Gastrocnemius medialis (tissue), 4 donors: ENCODE data around the gene ADD2. TPM values are rescaled to one million over a fixed set of nuclear protein-coding genes. Genes with fewer than 3 reads are reported as not detected.
A peak's percentile ranks its signal among the peaks of the same experiment; 100 is the strongest.

Experiments
- ATAC-seq, 2 donors: fragments of 150-250 bp; one replicate each; pipeline ENCODE4 v1.9.1; 2016
- DNase-seq, 2 donors: peaks; one replicate each; pipeline ENCODE4 v3.0.0-alpha.2; 2019
- H3K27ac ChIP-seq, 4 donors: fragments of 200-600 bp; sonication (generic); 1 replicate in 1 of 4; 2 replicates in 3 of 4; pipeline ENCODE4 v1.5.1; 2016 to 2018; ENCODE audit warnings: mild to moderate bottlenecking in 2 of 4, moderate library complexity in 1 of 4
- H3K27me3 ChIP-seq, 3 donors: fragments of 200-600 bp; sonication (generic) in 2 of 3; 1 replicate in 1 of 3; 2 replicates in 2 of 3; pipeline versions ENCODE4 v1.5.1 to v1.6.0; 2016 to 2019; ENCODE audit warnings: mild to moderate bottlenecking in 1 of 3, moderate library complexity in 1 of 3
- H3K36me3 ChIP-seq, 2 donors: fragments of 200-600 bp; sonication (generic) in 1 of 2; one replicate each; pipeline ENCODE4 v1.5.1; 2017 to 2018
- H3K4me1 ChIP-seq, 2 donors: fragments of 200-600 bp; sonication (generic) in 1 of 2; one replicate each; pipeline ENCODE4 v1.5.1; 2016 to 2017; ENCODE audit warnings: mild to moderate bottlenecking in 2 of 2
- H3K4me3 ChIP-seq, 4 donors: fragments of 200-600 bp; sonication (generic) in 3 of 4; 1 replicate in 1 of 4; 2 replicates in 3 of 4; pipeline ENCODE4 v1.5.1; 2016 to 2019; ENCODE audit warnings: mild to moderate bottlenecking in 2 of 4
- H3K9me3 ChIP-seq, 3 donors: fragments of 200-600 bp; sonication (generic) in 2 of 3; 1 replicate in 1 of 3; 2 replicates in 2 of 3; pipeline ENCODE4 v1.5.1; 2016 to 2019
- CTCF ChIP-seq, 5 experiments: fragments of 450-650 bp in 3 of 5; fragments of 200-600 bp in 2 of 5; sonication (generic) in 2 of 5; IDR thresholded peaks in 4 of 5; conservative IDR thresholded peaks in 1 of 5; 1 replicate in 4 of 5; 2 replicates in 1 of 5; pipeline ENCODE4 v1.5.1; 2016 to 2019; ENCODE audit warnings: antibody characterized with exemption in 5 of 5, mild to moderate bottlenecking in 3 of 5, moderate library complexity in 3 of 5
- POLR2A ChIP-seq, 2 donors: fragments of 450-650 bp; IDR thresholded peaks; one replicate each; pipeline ENCODE4 v1.6.1; 2017; ENCODE audit warnings: antibody characterized with exemption in 2 of 2, mild to moderate bottlenecking in 2 of 2, moderate library complexity in 2 of 2
- in situ Hi-C, 4 donors: fragments of 200-750 bp; cut with MboI; loops; one replicate each; pipeline versions ENCODE4 v1.15.0 to v1.8.0; 2017; ENCODE audit warnings: low sequenced_read_pairs in 4 of 4
- intact Hi-C: fragments of 100-400 bp; cut with DNase I; formaldehyde crosslinking; loops from one replicate; pipeline ENCODE4 v1.15.1; 2023; ENCODE audit warnings: low total_unique reads
- total RNA-seq, 4 donors: library from RNA; depleted of rRNA; stranded (reverse); fragments of >200 nt; gene quantifications; one replicate each; pipeline versions ENCODE4 v1.1.0 to v1.2.3, GENCODE V29; 2016

ADD2 gene
- total RNA-seq = under 1 TPM; 0.20 to 0.75 (median 0.48) TPM

GRCh38 chr2:70767699-70768589, at the start of gene ADD2:
ADD2 (minus strand) TSS chr2:70768200; CDS start chr2:70706408, 61,792 bp downstream.
- Histone ChIP-seq H3K4me3 (peak within 1 kb of the TSS; percentile 38 to 52 (median 50)), H3K27me3 (peaks cover 34 to 53% (median 37%) of the 10 kb centered on the region in 3 donors), H3K27ac (no peak within 1 kb of the TSS), H3K9me3 (no peaks in the 10 kb centered on the region), H3K36me3 (no peaks in the 10 kb centered on the region), H3K4me1 (peaks cover 7 to 8% of the 10 kb centered on the region in 2 donors)
- TF ChIP-seq POLR2A (IDR thresholded peaks at IDR 0.05) (no peak), CTCF (IDR thresholded peaks at IDR 0.05 in 4 of 5, conservative IDR thresholded peaks at IDR 0.05 in 1 of 5) (no peak)
- ATAC-seq (peak in 1 of 2 donors; percentile 30), DNase-seq (no peak)
- intact Hi-C loops (no loop called here), in situ Hi-C loops (no loop called here)

GRCh38 chr2:70817284-70817954, 49.4 kb upstream of the ADD2 start:
- in situ Hi-C loops = no loop called here
- H3K27me3 ChIP-seq = peaks cover 0 to 4% (median 0%) of the 10 kb centered on the region in 3 donors
- DNase-seq (no peak), ATAC-seq (no peak)
- no peak overlapping the region for H3K27ac ChIP-seq
- no peak for TF ChIP-seq POLR2A (IDR thresholded peaks at IDR 0.05)
- TF ChIP-seq CTCF (IDR thresholded peaks at IDR 0.05 in 4 of 5, conservative IDR thresholded peaks at IDR 0.05 in 1 of 5) = no peak
- intact Hi-C loops = no loop called here
- no peaks in the 10 kb centered on the region for H3K36me3 ChIP-seq
- H3K4me1 ChIP-seq = no peaks in the 10 kb centered on the region
- H3K9me3 ChIP-seq = no peaks in the 10 kb centered on the region
- no peak overlapping the region for H3K4me3 ChIP-seq

- H3K36me3 ChIP-seq = no peaks in the 10 kb centered on the region
- DNase-seq (no peak), ATAC-seq (no peak)
- H3K27ac ChIP-seq = no peak overlapping the region
- TF ChIP-seq POLR2A (IDR thresholded peaks at IDR 0.05) = no peak
- TF ChIP-seq CTCF (IDR thresholded peaks at IDR 0.05 in 4 of 5, conservative IDR thresholded peaks at IDR 0.05 in 1 of 5) = no peak
- peaks cover 0 to 4% (median 0%) of the 10 kb centered on the region in 3 donors for H3K27me3 ChIP-seq
- H3K9me3 ChIP-seq = no peaks in the 10 kb centered on the region
- no peaks in the 10 kb centered on the region for H3K4me1 ChIP-seq
- in situ Hi-C loops (no loop called here), intact Hi-C loops (no loop called here)
- no peak overlapping the region for H3K4me3 ChIP-seq
Observed at GRCh38 chr2:70816726-70817125, 48.7 kb upstream of the ADD2 start.

- intact Hi-C loops (no loop called here), in situ Hi-C loops (no loop called here)
- Histone ChIP-seq H3K4me1 (no peaks in the 10 kb centered on the region), H3K9me3 (no peaks in the 10 kb centered on the region), H3K27ac (no peak overlapping the region), H3K27me3 (no peaks in the 10 kb centered on the region), H3K36me3 (no peaks in the 10 kb centered on the region), H3K4me3 (no peak overlapping the region)
- ATAC-seq (no peak), DNase-seq (no peak)
- TF ChIP-seq CTCF (IDR thresholded peaks at IDR 0.05 in 4 of 5, conservative IDR thresholded peaks at IDR 0.05 in 1 of 5) (no peak), POLR2A (IDR thresholded peaks at IDR 0.05) (no peak)
Observed at GRCh38 chr2:70808983-70809958, 41.3 kb upstream of the ADD2 start.
